SU-DHL-6 (cell line): ENCODE data around the gene SLC44A1.

Source experiments
- CTCF ChIP-seq: fragments of 200-600 bp; sonication (generic); IDR thresholded peaks from one replicate; pipeline ENCODE4 v1.5.1; 2017; ENCODE audit warnings: antibody characterized with exemption, mild to moderate bottlenecking, low read length, moderate library complexity; ENCODE audit not compliant: insufficient read depth, poor library complexity, severe bottlenecking
- EZH2phosphoT487 ChIP-seq: fragments of 200-600 bp; sonication (generic), shearing (Covaris generic); conservative IDR thresholded peaks from 2 replicates; pipeline ENCODE4 v1.6.1; 2018; ENCODE audit warnings: mild to moderate bottlenecking, antibody characterized with exemption, low read length, moderate library complexity, mixed read lengths

GRCh38 chr9:105283795-105284194 is 39.3 kb downstream of the SLC44A1 start:
- TF ChIP-seq CTCF (no peak), EZH2phosphoT487 (no peak)
